LNCaP clone FGC (cell line): ENCODE data around the gene IGSF23.
A peak's percentile ranks its signal among the peaks of the same experiment; 100 is the strongest.

Experiments
- DNase-seq: peaks from one replicate; pipeline ENCODE4 v3.0.0-alpha.2; 2011; ENCODE audit warnings: low read depth
- H3K4me3 ChIP-seq: 2 replicates; pipeline ENCODE4 v1.5.1; 2011; ENCODE audit warnings: mild to moderate bottlenecking, low read depth, low read length, control low read depth
- TF ChIP-seq, protein P1 (sequence below): IDR thresholded peaks from 2 replicates; pipeline ENCODE4 v1.5.1; 2012; ENCODE audit warnings: mild to moderate bottlenecking; ENCODE audit not compliant: control insufficient read depth, insufficient read depth; ENCODE audit errors: extremely low read depth

IGSF23 gene

DNA sequence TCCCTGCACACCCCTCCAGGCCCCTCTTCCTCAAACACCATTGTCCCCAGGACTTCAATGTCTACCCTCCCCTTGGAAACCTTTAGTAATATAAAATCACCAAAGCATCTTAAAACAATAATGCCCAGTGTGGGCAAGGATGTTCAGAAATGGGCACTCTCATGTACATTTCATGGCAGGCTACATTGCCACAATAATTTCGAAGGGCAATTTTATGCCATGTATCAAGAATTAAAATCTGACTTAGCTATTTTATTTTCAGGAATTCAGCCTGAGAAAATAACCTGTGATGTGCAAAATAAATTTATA, 35.8 kb upstream of the IGSF23 start:
- no peak for DNase-seq
- H3K4me3 ChIP-seq = no peak overlapping the region
- TF ChIP-seq, protein P1, sequence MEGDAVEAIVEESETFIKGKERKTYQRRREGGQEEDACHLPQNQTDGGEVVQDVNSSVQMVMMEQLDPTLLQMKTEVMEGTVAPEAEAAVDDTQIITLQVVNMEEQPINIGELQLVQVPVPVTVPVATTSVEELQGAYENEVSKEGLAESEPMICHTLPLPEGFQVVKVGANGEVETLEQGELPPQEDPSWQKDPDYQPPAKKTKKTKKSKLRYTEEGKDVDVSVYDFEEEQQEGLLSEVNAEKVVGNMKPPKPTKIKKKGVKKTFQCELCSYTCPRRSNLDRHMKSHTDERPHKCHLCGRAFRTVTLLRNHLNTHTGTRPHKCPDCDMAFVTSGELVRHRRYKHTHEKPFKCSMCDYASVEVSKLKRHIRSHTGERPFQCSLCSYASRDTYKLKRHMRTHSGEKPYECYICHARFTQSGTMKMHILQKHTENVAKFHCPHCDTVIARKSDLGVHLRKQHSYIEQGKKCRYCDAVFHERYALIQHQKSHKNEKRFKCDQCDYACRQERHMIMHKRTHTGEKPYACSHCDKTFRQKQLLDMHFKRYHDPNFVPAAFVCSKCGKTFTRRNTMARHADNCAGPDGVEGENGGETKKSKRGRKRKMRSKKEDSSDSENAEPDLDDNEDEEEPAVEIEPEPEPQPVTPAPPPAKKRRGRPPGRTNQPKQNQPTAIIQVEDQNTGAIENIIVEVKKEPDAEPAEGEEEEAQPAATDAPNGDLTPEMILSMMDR = no peak

DNA sequence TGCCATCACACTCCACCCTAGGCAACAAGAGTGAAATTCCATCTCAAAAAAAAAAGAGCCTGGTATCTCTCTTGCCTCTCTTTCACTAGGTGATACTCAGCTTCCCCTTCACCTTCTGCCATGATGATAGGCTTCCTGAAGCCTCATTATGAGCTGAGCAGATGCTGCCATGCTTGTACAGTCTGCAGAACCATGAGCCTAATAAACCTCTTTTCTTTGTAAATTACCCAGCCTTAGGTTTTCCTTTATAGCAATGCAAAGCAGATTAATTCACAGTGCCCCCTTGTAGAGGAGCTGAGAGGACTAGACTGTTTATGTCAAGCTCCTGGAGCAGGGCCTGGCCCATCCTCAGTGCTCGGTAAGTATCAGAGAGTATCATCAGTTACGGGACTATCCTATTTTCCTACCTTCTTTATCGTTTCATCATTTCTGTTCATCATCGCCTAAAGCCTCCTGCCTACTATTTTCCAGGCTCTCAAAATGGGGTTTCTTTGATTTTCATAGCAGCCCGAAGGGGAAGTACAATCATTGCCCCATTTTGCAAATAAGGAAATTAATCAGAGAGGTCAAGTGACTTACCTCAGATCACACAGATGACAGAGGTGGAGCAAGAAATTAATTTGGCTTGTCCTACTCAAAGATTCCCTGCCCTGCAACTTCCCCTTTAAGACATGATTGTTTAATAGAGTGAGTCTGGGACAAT, 33.5 kb upstream of the IGSF23 start:
- no peak overlapping the region for H3K4me3 ChIP-seq
- DNase-seq = no peak
- TF ChIP-seq, protein P1 = no peak

DNA sequence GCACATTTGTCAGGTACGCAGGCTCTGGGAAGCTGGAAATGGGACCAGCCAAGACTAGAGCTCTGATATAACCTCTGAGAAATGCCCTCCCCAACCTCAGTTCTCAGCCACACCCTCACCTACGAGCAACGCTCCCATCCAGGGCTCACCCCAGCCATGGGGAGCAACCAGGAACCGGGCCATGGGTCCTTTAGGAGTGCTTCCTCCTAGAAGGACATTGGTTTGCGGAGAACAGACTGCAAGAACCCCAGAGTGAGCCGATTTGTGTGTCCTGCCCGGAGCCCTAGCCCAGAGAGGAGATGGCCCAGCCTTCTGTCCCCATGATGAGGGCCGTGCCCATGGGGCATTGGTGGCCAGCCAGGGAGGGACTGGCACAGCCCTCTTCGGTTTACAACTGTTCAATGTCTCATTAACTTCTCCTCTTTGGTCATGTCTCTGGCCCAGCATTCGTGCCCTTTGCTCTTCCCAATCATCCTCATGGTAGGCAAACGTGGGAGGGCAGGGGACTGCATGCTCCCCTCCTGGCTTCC, 32.9 kb upstream of the IGSF23 start:
- DNase-seq = no peak
- TF ChIP-seq, protein P1 = no peak
- no peak overlapping the region for H3K4me3 ChIP-seq

DNA sequence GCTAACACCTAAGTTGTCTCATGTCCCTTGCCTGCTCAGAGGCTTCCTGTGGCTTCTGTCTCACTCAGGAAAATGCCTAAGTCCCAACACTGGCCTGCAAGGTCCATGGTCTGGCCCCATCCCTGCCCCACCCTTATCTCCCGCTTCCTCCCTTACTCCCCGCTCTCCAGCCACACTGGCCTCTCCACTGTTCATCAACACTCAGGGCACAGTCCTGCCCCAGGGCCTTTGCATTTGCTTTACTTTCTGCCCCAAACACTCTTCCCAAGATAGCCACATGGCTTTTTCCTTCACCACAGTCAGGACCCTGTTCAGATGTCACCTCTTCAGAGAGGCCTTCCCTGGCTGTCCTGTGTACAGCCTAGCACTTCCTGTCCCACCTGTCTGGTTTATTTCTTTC, 32.1 kb upstream of the IGSF23 start:
- no peak overlapping the region for H3K4me3 ChIP-seq
- TF ChIP-seq, protein P1 = no peak
- no peak for DNase-seq

DNA sequence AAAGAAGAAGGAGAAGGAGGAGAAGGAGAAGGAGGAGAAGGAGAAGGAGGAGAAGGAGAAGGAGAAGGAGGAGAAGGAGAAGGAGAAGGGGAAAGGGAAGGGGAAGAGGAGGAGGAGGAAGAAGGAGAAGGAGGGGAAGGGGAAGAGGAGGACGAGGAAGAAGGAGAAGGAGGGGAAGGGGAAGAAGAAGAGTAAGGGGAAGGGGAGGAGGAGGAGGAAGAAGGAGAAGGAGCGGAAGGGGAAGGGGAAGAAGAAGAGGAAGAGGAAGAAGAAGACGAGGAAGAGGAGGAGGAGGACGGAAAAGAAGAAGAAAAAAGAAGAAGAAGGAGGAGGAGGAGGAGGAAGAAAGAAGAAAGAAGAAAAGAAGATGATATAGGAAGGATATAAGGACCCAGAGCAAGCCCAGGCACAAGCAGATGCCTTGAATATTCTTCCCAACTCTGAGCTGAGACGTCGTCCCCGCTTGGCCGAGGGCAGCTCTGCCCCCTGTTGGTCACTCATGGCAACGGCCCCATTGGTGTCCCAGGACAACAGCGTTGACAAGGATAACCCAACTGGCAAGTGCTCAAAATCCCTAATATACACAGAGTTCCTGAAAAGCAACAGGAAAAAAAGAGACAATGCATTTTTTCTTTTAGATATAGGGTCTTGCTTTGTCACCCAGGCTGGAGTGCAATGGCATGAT, 30.6 kb upstream of the IGSF23 start:
- TF ChIP-seq, protein P1 = peak; percentile 40
- no peak for DNase-seq
- no peak overlapping the region for H3K4me3 ChIP-seq

DNA sequence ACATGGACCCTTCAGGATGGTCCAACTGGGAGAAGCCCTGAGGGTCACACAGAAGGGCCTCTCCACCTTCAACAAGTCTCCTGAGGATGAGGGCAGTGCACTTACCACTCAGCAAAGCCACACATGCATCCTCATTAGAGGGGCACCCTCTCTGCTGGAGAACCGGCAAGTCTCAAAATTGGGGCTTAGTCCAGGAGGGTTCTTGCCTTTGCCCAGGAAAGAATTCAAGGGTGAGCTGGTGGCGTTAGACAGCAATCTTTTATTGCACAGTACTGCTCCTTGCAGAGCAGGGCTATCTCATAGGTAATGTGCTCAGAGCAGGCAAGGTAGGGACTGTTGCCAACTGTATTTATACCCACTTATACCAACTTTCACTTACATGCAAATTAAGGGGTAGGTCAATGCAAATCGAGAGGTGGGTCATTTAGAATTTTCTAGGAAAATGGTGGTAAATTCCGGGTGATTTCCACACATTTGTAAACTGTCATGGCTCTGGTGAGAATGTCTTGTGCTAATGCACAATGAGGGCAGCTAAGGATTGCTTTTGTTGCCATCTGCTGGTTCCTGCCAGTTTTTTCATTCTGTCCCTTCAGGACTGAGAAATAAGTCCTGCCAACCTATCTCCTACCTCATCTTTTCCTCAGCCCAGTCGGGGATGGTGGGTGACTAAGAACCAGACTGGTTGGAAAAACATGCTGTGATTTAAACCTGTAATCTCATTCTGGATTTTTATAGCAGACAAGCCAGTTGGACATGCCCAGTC, 27.8 kb upstream of the IGSF23 start:
- no peak for DNase-seq
- no peak overlapping the region for H3K4me3 ChIP-seq
- TF ChIP-seq, protein P1 = peak; percentile 10; the same call in 1 of the 2 replicates
